Spleen (tissue), 7 donors: Measurements from ENCODE around the gene ZRANB1.

Experiments
- POLR2A ChIP-seq, 3 donors: fragments of 450-650 bp; IDR thresholded peaks; one replicate each; pipeline ENCODE4 v1.5.1; 2017; ENCODE audit warnings: antibody characterized with exemption in 3 of 3, mild to moderate bottlenecking in 1 of 3
- TF ChIP-seq, protein P1 (sequence below), 11 experiments: fragments of 200-600 bp in 7 of 11; fragments of 450-650 bp in 4 of 11; sonication (generic) in 4 of 11; IDR thresholded peaks in 8 of 11; conservative IDR thresholded peaks in 3 of 11; 1 replicate in 7 of 11; 2 replicates in 4 of 11; pipeline versions ENCODE4 v1.4.0 to v1.8.0; 2016 to 2021; ENCODE audit warnings: antibody characterized with exemption in 11 of 11, inconsistent platforms in 4 of 11, mild to moderate bottlenecking in 1 of 11
- donor health status: DM: no; HTN: no; CAD: no; lungs with moderate emphysema.
- donor health status: DM: no; HTN: no; CAD: no.
- donor health status: DM: no; HTN: no; CAD: no.

DNA sequence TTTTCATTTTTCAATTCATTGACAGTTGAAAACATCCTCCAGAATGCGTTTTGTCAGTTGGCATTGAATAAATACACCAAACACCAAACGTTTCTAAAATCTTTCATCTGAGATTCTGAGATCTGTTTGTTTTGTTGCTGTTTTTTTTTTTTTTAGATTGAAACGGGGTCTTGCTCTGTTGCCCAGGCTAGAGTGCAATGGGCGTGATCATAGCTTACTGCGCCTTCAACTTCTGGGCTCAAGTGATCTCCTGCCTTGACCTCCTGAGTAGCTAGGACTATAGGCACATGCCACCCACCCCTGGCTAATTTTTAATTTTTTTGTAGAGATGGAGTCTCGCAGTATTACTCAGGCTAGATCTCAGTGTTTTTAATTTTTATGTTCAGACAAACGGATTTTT is 30.7 kb downstream of the ZRANB1 start:
- TF ChIP-seq, protein P1, sequence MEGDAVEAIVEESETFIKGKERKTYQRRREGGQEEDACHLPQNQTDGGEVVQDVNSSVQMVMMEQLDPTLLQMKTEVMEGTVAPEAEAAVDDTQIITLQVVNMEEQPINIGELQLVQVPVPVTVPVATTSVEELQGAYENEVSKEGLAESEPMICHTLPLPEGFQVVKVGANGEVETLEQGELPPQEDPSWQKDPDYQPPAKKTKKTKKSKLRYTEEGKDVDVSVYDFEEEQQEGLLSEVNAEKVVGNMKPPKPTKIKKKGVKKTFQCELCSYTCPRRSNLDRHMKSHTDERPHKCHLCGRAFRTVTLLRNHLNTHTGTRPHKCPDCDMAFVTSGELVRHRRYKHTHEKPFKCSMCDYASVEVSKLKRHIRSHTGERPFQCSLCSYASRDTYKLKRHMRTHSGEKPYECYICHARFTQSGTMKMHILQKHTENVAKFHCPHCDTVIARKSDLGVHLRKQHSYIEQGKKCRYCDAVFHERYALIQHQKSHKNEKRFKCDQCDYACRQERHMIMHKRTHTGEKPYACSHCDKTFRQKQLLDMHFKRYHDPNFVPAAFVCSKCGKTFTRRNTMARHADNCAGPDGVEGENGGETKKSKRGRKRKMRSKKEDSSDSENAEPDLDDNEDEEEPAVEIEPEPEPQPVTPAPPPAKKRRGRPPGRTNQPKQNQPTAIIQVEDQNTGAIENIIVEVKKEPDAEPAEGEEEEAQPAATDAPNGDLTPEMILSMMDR (IDR thresholded peaks at IDR 0.05 in 8 of 11, conservative IDR thresholded peaks at IDR 0.05 in 3 of 11) = no peak
- no peak for TF ChIP-seq POLR2A (IDR thresholded peaks at IDR 0.05)
